ENCODE data around the gene STC2.

STC2 gene

GRCh38 chr5:173281910-173282309, 46.3 kb downstream of the STC2 start:
- no peak for TF ChIP-seq SUZ12 (IDR thresholded peaks at IDR 0.05; ENCODE audit: extremely low read depth, insufficient read depth, insufficient read length)
- no peak for TF ChIP-seq YY1 (IDR thresholded peaks at IDR 0.05; ENCODE audit: insufficient read depth, insufficient read length)
- TF ChIP-seq ZNF274 (IDR thresholded peaks at IDR 0.05; ENCODE audit: low read depth, low read length): no peak
- Histone ChIP-seq H3K9me3 (ENCODE audit: insufficient read depth, low read length) (no peaks in the 10 kb centered on the region), H3K36me3 (ENCODE audit: insufficient read depth, insufficient read length, low read length) (no peaks in the 10 kb centered on the region), H3K4me1 (ENCODE audit: insufficient read depth, insufficient read length) (peaks cover 2% of the 10 kb centered on the region), H3K27me3 (ENCODE audit: insufficient read depth, insufficient read length) (peaks cover 19% of the 10 kb centered on the region), H3K4me3 (ENCODE audit: insufficient read length, low read depth) (no peak overlapping the region), H3K9ac (ENCODE audit: insufficient read length, low read depth) (no peak overlapping the region)
- DNase-seq (ENCODE audit: low read depth, low spot score): no peak

GRCh38 chr5:173279166-173279565, 49.0 kb downstream of the STC2 start:
- Histone ChIP-seq H3K4me1 (ENCODE audit: insufficient read depth, insufficient read length) (peaks cover 2% of the 10 kb centered on the region), H3K4me3 (ENCODE audit: insufficient read length, low read depth) (no peak overlapping the region), H3K9me3 (ENCODE audit: insufficient read depth, low read length) (no peaks in the 10 kb centered on the region), H3K9ac (ENCODE audit: insufficient read length, low read depth) (no peak overlapping the region), H3K36me3 (ENCODE audit: insufficient read depth, insufficient read length, low read length) (no peaks in the 10 kb centered on the region), H3K27me3 (ENCODE audit: insufficient read depth, insufficient read length) (peaks cover 17% of the 10 kb centered on the region)
- no peak for TF ChIP-seq YY1 (IDR thresholded peaks at IDR 0.05; ENCODE audit: insufficient read depth, insufficient read length)
- no peak for TF ChIP-seq ZNF274 (IDR thresholded peaks at IDR 0.05; ENCODE audit: low read depth, low read length)
- no peak for TF ChIP-seq SUZ12 (IDR thresholded peaks at IDR 0.05; ENCODE audit: extremely low read depth, insufficient read depth, insufficient read length)
- DNase-seq (ENCODE audit: low read depth, low spot score): no peak

GRCh38 chr5:173278641-173279040, 49.6 kb downstream of the STC2 start:
- Histone ChIP-seq H3K36me3 (ENCODE audit: insufficient read depth, insufficient read length, low read length) (no peaks in the 10 kb centered on the region), H3K4me3 (ENCODE audit: insufficient read length, low read depth) (no peak overlapping the region), H3K9me3 (ENCODE audit: insufficient read depth, low read length) (no peaks in the 10 kb centered on the region), H3K27me3 (ENCODE audit: insufficient read depth, insufficient read length) (peaks cover 12% of the 10 kb centered on the region), H3K9ac (ENCODE audit: insufficient read length, low read depth) (no peak overlapping the region), H3K4me1 (ENCODE audit: insufficient read depth, insufficient read length) (no peaks in the 10 kb centered on the region)
- DNase-seq (ENCODE audit: low read depth, low spot score): no peak
- no peak for TF ChIP-seq ZNF274 (IDR thresholded peaks at IDR 0.05; ENCODE audit: low read depth, low read length)
- TF ChIP-seq YY1 (IDR thresholded peaks at IDR 0.05; ENCODE audit: insufficient read depth, insufficient read length): no peak
- TF ChIP-seq SUZ12 (IDR thresholded peaks at IDR 0.05; ENCODE audit: extremely low read depth, insufficient read depth, insufficient read length): no peak

- H3K9ac ChIP-seq (ENCODE audit: insufficient read length, low read depth): no peak overlapping the region
- DNase-seq (ENCODE audit: low read depth, low spot score): no peak
- TF ChIP-seq ZNF274 (IDR thresholded peaks at IDR 0.05; ENCODE audit: low read depth, low read length): no peak
- H3K36me3 ChIP-seq (ENCODE audit: insufficient read depth, insufficient read length, low read length): no peaks in the 10 kb centered on the region
- no peak overlapping the region for H3K4me3 ChIP-seq (ENCODE audit: insufficient read length, low read depth)
- H3K27me3 ChIP-seq (ENCODE audit: insufficient read depth, insufficient read length): peaks cover 7% of the 10 kb centered on the region
- no peaks in the 10 kb centered on the region for H3K9me3 ChIP-seq (ENCODE audit: insufficient read depth, low read length)
- H3K4me1 ChIP-seq (ENCODE audit: insufficient read depth, insufficient read length): no peaks in the 10 kb centered on the region
Observed at GRCh38 chr5:173278172-173278571, 50.0 kb downstream of the STC2 start.

- DNase-seq (ENCODE audit: low read depth, low spot score): no peak
- Histone ChIP-seq H3K9me3 (ENCODE audit: insufficient read depth, low read length) (no peaks in the 10 kb centered on the region), H3K27me3 (ENCODE audit: insufficient read depth, insufficient read length) (no peaks in the 10 kb centered on the region), H3K9ac (ENCODE audit: insufficient read length, low read depth) (no peak overlapping the region), H3K4me1 (ENCODE audit: insufficient read depth, insufficient read length) (no peaks in the 10 kb centered on the region), H3K4me3 (ENCODE audit: insufficient read length, low read depth) (no peak overlapping the region), H3K36me3 (ENCODE audit: insufficient read depth, insufficient read length, low read length) (no peaks in the 10 kb centered on the region)
- TF ChIP-seq ZNF274 (IDR thresholded peaks at IDR 0.05; ENCODE audit: low read depth, low read length): no peak
Observed at GRCh38 chr5:173274771-173275170, 53.4 kb downstream of the STC2 start.

DNA sequence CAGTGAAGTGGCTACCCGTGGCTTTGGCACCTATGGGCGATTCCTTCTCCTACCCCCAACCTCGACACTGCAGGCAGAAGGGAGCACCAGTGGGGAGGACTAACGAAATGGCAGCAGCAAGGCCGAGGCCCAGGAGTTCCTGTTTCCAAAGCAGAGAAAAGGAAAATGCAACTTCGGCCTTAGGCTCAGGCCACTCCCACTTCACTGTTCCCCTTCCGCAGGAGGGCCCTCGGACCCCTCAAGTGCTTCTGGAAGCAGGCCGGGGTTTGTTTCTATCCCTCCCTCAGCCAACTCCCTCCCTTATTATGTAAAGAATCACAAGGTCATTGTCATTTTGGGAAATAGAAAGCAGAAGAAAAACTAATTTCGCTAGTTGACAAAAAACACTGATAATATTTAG, 56.8 kb downstream of the STC2 start:
- Histone ChIP-seq H3K4me3 (ENCODE audit: insufficient read length, low read depth) (no peak overlapping the region), H3K9me3 (ENCODE audit: insufficient read depth, low read length) (no peaks in the 10 kb centered on the region), H3K27me3 (ENCODE audit: insufficient read depth, insufficient read length) (peaks cover 4% of the 10 kb centered on the region), H3K9ac (ENCODE audit: insufficient read length, low read depth) (no peak overlapping the region), H3K36me3 (ENCODE audit: insufficient read depth, insufficient read length, low read length) (no peaks in the 10 kb centered on the region), H3K4me1 (ENCODE audit: insufficient read depth, insufficient read length) (no peaks in the 10 kb centered on the region)
- DNase-seq (ENCODE audit: low read depth, low spot score): no peak
- TF ChIP-seq SUZ12 (IDR thresholded peaks at IDR 0.05; ENCODE audit: extremely low read depth, insufficient read depth, insufficient read length) (no peak), ZNF274 (IDR thresholded peaks at IDR 0.05; ENCODE audit: low read depth, low read length) (no peak), YY1 (IDR thresholded peaks at IDR 0.05; ENCODE audit: insufficient read depth, insufficient read length) (no peak)

DNA sequence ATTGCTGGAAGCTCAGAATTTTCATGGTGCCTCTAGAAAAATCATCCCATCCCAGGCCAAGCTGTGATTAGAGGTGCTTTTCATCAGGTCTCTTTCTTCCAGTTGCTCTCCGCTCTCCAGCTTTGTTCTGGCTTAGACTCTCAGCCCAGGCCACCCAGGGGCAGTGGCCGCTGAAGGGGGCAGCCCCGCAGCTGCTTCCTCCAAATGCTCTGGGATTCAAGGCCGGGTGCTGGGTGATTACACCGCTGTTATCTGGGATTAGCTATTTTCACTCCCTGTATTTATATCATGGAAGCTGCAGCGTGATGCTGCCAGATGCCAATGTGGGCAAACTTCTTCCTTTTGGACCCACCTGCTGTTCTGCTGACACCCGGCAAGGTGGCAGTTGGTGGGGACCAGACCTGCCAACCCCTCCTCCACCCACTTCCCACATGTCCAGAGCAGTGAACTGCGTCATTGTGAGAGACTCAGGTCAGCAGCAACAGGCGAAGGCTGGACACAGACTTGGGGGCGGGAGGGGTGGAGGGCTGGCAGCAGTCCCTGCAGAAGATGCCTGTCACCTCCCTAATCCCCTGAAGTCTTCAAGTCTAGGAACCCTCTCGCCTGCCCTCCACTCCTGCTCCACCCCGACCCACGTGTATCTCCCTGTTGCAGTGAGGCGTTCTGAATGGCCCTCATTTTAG, 59.3 kb downstream of the STC2 start:
- no peaks in the 10 kb centered on the region for H3K9me3 ChIP-seq (ENCODE audit: insufficient read depth, low read length)
- H3K9ac ChIP-seq (ENCODE audit: insufficient read length, low read depth): no peak overlapping the region
- peaks cover 6% of the 10 kb centered on the region for H3K27me3 ChIP-seq (ENCODE audit: insufficient read depth, insufficient read length)
- TF ChIP-seq ZNF274 (IDR thresholded peaks at IDR 0.05; ENCODE audit: low read depth, low read length): no peak
- no peak for TF ChIP-seq SUZ12 (IDR thresholded peaks at IDR 0.05; ENCODE audit: extremely low read depth, insufficient read depth, insufficient read length)
- TF ChIP-seq YY1 (IDR thresholded peaks at IDR 0.05; ENCODE audit: insufficient read depth, insufficient read length): no peak
- H3K4me3 ChIP-seq (ENCODE audit: insufficient read length, low read depth): no peak overlapping the region
- no peaks in the 10 kb centered on the region for H3K4me1 ChIP-seq (ENCODE audit: insufficient read depth, insufficient read length)
- no peak for DNase-seq (ENCODE audit: low read depth, low spot score)
- no peaks in the 10 kb centered on the region for H3K36me3 ChIP-seq (ENCODE audit: insufficient read depth, insufficient read length, low read length)

DNA sequence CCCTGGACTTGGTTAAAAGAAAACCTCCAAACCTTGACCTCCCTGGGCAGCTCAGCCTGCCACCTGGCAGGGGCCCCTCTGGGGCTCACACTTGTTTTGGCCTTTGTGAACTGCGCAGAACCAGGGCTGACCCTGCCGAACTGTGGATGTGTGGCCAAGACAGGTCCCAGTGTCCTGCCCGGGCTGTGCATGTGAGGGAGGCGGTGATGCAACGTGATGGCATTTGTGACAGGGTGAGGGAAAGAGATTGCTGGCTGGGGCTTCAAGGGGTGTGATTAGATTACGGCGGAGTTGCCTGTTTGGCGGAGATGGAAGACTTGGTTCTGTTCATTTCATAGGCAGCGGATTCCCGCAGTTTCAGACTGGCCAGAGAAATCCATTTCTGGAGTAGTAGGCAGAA, 62.8 kb downstream of the STC2 start:
- Histone ChIP-seq H3K9ac (ENCODE audit: insufficient read length, low read depth) (no peak overlapping the region), H3K36me3 (ENCODE audit: insufficient read depth, insufficient read length, low read length) (no peaks in the 10 kb centered on the region), H3K27me3 (ENCODE audit: insufficient read depth, insufficient read length) (peaks cover 6% of the 10 kb centered on the region), H3K4me3 (ENCODE audit: insufficient read length, low read depth) (no peak overlapping the region), H3K9me3 (ENCODE audit: insufficient read depth, low read length) (no peaks in the 10 kb centered on the region), H3K4me1 (ENCODE audit: insufficient read depth, insufficient read length) (no peaks in the 10 kb centered on the region)
- no peak for DNase-seq (ENCODE audit: low read depth, low spot score)
- TF ChIP-seq ZNF274 (IDR thresholded peaks at IDR 0.05; ENCODE audit: low read depth, low read length): no peak
- TF ChIP-seq SUZ12 (IDR thresholded peaks at IDR 0.05; ENCODE audit: extremely low read depth, insufficient read depth, insufficient read length): no peak
- TF ChIP-seq YY1 (IDR thresholded peaks at IDR 0.05; ENCODE audit: insufficient read depth, insufficient read length): no peak
